Muscle layer of colon (tissue), 2 donors: ENCODE results near the gene EIF4A3.

ENCODE experiments used
- H3K27ac ChIP-seq: one replicate; pipeline ENCODE4 v1.7.0; 2013; ENCODE audit warnings: low read depth, mild to moderate bottlenecking, low read length, moderate library complexity
- H3K27me3 ChIP-seq, 2 donors: one replicate each; pipeline ENCODE4 v1.7.0; 2013; ENCODE audit warnings: low read length in 2 of 2, mild to moderate bottlenecking in 2 of 2; ENCODE audit not compliant: insufficient read depth in 2 of 2, control insufficient read depth in 1 of 2
- H3K36me3 ChIP-seq: one replicate; pipeline ENCODE4 v1.7.0; 2013; ENCODE audit warnings: mild to moderate bottlenecking, low read length; ENCODE audit not compliant: insufficient read depth
- H3K4me1 ChIP-seq: one replicate; pipeline ENCODE4 v1.7.0; 2013; ENCODE audit warnings: mild to moderate bottlenecking, low read length; ENCODE audit not compliant: insufficient read depth
- H3K4me3 ChIP-seq, 2 donors: one replicate each; pipeline ENCODE4 v1.7.0; 2013; ENCODE audit warnings: low read length in 2 of 2, low read depth in 1 of 2, mild to moderate bottlenecking in 1 of 2, moderate library complexity in 1 of 2
- H3K9ac ChIP-seq: one replicate; pipeline ENCODE4 v1.7.0; 2013; ENCODE audit warnings: low read length
- H3K9me3 ChIP-seq: one replicate; pipeline ENCODE4 v1.7.0; 2013; ENCODE audit warnings: mild to moderate bottlenecking, low read length
- donor health status: abdominal sarcoma.
- donor health status: Adenocarcinoma of cecum.

EIF4A3 gene

GRCh38 chr17:80184423-80184714, 37.4 kb upstream of the EIF4A3 start:
- no peaks in the 10 kb centered on the region for H3K9me3 ChIP-seq
- H3K4me1 ChIP-seq = no peaks in the 10 kb centered on the region
- peaks cover 0 to 4% of the 10 kb centered on the region in 2 donors for H3K27me3 ChIP-seq
- H3K9ac ChIP-seq = no peak overlapping the region
- no peak overlapping the region for H3K4me3 ChIP-seq
- H3K27ac ChIP-seq = no peak overlapping the region
- H3K36me3 ChIP-seq = no peaks in the 10 kb centered on the region

GRCh38 chr17:80183581-80184422, 36.9 kb upstream of the EIF4A3 start:
- Histone ChIP-seq H3K27me3 (peaks cover 0 to 4% of the 10 kb centered on the region in 2 donors), H3K9me3 (no peaks in the 10 kb centered on the region), H3K9ac (no peak overlapping the region), H3K4me1 (no peaks in the 10 kb centered on the region), H3K27ac (no peak overlapping the region), H3K36me3 (no peaks in the 10 kb centered on the region), H3K4me3 (no peak overlapping the region)

GRCh38 chr17:80182845-80183223, 35.9 kb upstream of the EIF4A3 start:
- H3K36me3 ChIP-seq = no peaks in the 10 kb centered on the region
- no peak overlapping the region for H3K4me3 ChIP-seq
- H3K9me3 ChIP-seq = no peaks in the 10 kb centered on the region
- no peaks in the 10 kb centered on the region for H3K4me1 ChIP-seq
- H3K27ac ChIP-seq = no peak overlapping the region
- H3K9ac ChIP-seq = no peak overlapping the region
- H3K27me3 ChIP-seq = peaks cover 0 to 4% of the 10 kb centered on the region in 2 donors

DNA sequence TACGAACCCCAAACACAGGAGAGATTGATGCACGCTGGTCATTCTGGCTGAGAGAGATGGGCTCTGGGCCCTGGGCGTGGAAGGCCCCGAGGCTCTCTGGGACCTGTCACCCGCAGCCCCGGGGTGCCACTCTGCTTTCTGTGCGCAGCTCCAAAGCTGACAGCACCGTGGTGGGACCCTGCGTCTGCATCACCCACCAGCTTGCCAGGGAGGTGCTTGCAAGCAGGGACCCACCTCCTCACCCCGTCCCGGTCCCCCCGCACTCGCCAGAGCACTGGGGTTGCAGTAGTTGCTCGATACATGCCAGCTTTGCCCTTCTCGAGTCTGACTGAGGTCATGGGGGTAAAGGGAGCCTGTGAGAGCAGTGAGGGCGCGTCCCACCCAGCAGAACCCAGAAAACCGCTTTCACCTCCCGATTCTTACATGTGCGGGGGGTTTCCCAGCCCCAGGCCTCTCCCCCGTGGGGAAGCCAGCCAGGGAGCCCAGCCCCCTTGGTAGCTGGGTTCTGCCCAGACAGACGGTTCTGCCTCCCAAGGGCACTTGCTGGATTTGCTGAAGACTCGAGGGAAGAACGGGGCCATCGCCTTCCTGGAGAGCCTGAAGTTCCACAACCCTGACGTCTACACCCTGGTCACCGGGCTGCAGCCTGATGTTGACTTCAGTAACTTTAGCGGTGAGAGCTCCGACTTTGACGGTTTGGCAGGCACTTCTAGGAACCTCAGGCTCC, 35.4 kb upstream of the EIF4A3 start:
- H3K4me1 ChIP-seq = no peaks in the 10 kb centered on the region
- H3K36me3 ChIP-seq = no peaks in the 10 kb centered on the region
- no peak overlapping the region for H3K27ac ChIP-seq
- H3K9me3 ChIP-seq = no peaks in the 10 kb centered on the region
- no peak overlapping the region for H3K9ac ChIP-seq
- peaks cover 0 to 4% of the 10 kb centered on the region in 2 donors for H3K27me3 ChIP-seq
- no peak overlapping the region for H3K4me3 ChIP-seq

GRCh38 chr17:80181431-80181830, 34.5 kb upstream of the EIF4A3 start:
- no peaks in the 10 kb centered on the region for H3K9me3 ChIP-seq
- peaks cover 0 to 4% of the 10 kb centered on the region in 2 donors for H3K27me3 ChIP-seq
- H3K36me3 ChIP-seq = no peaks in the 10 kb centered on the region
- H3K4me3 ChIP-seq = no peak overlapping the region
- H3K4me1 ChIP-seq = no peaks in the 10 kb centered on the region
- no peak overlapping the region for H3K9ac ChIP-seq
- no peak overlapping the region for H3K27ac ChIP-seq

- no peak overlapping the region for H3K27ac ChIP-seq
- no peak overlapping the region for H3K4me3 ChIP-seq
- H3K9ac ChIP-seq = no peak overlapping the region
- H3K4me1 ChIP-seq = no peaks in the 10 kb centered on the region
- H3K9me3 ChIP-seq = no peaks in the 10 kb centered on the region
- H3K36me3 ChIP-seq = no peaks in the 10 kb centered on the region
- H3K27me3 ChIP-seq = peaks cover 0 to 4% of the 10 kb centered on the region in 2 donors
Measured at GRCh38 chr17:80180192-80180591, 33.3 kb upstream of the EIF4A3 start.

DNA sequence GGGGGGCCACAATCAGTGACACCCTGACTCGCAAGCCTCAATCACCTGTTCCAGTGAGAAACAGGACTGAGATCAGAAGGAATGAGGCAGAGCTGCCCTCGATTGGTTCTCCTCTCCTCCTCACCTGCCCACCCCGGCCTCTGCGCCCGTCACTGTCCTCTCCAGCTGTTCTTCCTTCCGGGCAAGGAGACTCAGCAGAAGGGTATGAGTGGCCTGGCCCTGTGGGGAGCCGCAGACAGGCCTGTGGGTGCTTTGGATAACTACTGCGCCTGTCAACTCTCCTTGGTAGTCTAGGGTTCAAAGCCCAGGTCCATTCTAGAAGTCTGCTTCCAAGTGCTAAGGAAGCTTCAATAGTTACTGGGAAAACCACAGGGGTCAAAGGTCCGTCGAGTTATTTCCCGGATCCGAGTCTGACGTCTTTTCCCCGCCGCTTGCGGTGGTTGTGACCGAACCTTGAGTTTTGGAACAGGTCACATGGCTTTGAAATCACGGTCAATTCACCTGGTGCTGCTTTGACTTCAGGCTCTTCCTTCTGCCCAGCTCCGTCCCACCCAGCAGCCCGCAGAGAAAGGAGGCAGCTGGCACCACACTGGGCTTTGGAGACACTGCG, 31.2 kb upstream of the EIF4A3 start:
- Histone ChIP-seq H3K4me3 (no peak overlapping the region), H3K9me3 (no peaks in the 10 kb centered on the region), H3K4me1 (no peaks in the 10 kb centered on the region), H3K27me3 (peaks cover 0 to 4% of the 10 kb centered on the region in 2 donors), H3K36me3 (no peaks in the 10 kb centered on the region), H3K27ac (no peak overlapping the region), H3K9ac (no peak overlapping the region)

DNA sequence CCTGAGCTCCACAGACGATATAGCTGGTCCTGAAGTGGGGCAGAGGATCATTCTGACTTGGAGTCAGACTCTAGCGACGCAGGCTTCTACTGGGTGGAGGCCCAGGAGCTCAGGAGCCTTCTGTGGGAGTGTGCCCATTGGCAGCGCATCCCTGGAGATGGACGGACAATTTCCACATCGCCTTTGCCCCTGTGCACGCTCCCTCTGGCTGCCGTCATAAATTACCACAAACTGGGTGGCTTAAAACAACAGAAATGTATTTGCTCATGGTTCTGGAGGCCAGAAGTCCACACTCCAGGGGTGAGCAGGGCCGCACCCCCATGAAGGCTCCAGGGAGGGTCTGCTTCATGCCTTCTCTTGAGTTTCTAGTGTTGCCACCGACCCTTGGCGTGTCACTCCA, 29.8 kb upstream of the EIF4A3 start:
- H3K9me3 ChIP-seq = no peaks in the 10 kb centered on the region
- peaks cover 0 to 4% of the 10 kb centered on the region in 2 donors for H3K27me3 ChIP-seq
- H3K9ac ChIP-seq = no peak overlapping the region
- no peak overlapping the region for H3K27ac ChIP-seq
- H3K36me3 ChIP-seq = no peaks in the 10 kb centered on the region
- no peaks in the 10 kb centered on the region for H3K4me1 ChIP-seq
- H3K4me3 ChIP-seq = no peak overlapping the region

DNA sequence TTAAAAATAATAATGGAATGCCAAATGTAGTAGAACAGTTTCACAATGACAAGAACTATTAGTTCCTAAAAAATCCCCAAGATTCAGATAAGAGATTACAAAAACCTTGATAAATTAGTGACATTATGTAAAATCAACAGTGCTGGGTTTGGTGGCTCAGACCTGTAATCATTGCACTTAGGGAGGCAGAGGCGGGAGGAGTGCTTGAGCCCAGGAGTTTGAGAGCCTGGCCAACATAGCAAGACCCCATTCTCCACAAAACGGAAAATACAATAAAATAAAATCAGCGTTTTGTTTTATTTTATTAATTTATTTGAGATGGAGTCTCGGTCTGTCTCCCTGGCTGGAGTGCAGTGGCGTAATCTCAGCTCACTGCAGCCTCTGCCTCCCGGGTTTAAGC, 27.0 kb upstream of the EIF4A3 start:
- H3K9me3 ChIP-seq = no peaks in the 10 kb centered on the region

GRCh38 chr17:80173126-80173525, 26.2 kb upstream of the EIF4A3 start:
- no peak overlapping the region for H3K4me3 ChIP-seq
- H3K9ac ChIP-seq = no peak overlapping the region
- H3K4me1 ChIP-seq = no peaks in the 10 kb centered on the region
- no peak overlapping the region for H3K27ac ChIP-seq
- H3K27me3 ChIP-seq = no peaks in the 10 kb centered on the region
- no peaks in the 10 kb centered on the region for H3K36me3 ChIP-seq
- H3K9me3 ChIP-seq = no peaks in the 10 kb centered on the region

More for the DNA sequence above, 27.0 kb upstream of the EIF4A3 start:
- Histone ChIP-seq H3K9ac (no peak overlapping the region), H3K27me3 (no peaks in the 10 kb centered on the region), H3K36me3 (no peaks in the 10 kb centered on the region), H3K27ac (no peak overlapping the region), H3K4me1 (no peaks in the 10 kb centered on the region), H3K4me3 (no peak overlapping the region)

DNA sequence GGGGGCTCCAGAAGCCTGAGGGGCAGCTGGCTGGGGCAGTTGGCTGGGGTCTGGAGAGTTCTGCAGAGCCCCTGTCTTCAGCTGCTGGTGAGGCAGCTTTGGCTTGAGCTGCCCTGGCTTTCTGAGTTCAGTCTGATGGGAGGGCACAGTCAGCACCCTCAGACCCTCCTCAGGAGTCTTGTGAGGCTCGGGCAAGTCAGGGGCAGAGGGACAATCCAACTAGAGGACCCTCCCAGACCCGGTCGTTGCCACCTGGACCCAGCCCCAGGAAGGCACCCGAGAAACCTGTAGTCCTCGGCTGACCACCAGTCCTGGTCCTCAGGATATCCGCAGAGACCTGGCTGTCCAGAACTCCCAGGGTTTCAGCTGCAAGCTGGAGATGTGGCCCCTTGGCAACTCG, 24.8 kb upstream of the EIF4A3 start:
- no peak overlapping the region for H3K9ac ChIP-seq
- no peaks in the 10 kb centered on the region for H3K9me3 ChIP-seq
- no peak overlapping the region for H3K27ac ChIP-seq
- no peak overlapping the region for H3K4me3 ChIP-seq
- no peaks in the 10 kb centered on the region for H3K27me3 ChIP-seq
- H3K36me3 ChIP-seq = no peaks in the 10 kb centered on the region
- H3K4me1 ChIP-seq = no peaks in the 10 kb centered on the region
